GM19463 (cell line): ENCODE results near the gene EBLN2.

Source experiments
- ATAC-seq: cut with Tn5 transposase; IDR thresholded peaks from one replicate; pipeline ENCODE4 v1.9.1; 2021; ENCODE audit warnings: mild to moderate bottlenecking, moderate library complexity; ENCODE audit not compliant: unreplicated experiment

The EBLN2 gene

DNA sequence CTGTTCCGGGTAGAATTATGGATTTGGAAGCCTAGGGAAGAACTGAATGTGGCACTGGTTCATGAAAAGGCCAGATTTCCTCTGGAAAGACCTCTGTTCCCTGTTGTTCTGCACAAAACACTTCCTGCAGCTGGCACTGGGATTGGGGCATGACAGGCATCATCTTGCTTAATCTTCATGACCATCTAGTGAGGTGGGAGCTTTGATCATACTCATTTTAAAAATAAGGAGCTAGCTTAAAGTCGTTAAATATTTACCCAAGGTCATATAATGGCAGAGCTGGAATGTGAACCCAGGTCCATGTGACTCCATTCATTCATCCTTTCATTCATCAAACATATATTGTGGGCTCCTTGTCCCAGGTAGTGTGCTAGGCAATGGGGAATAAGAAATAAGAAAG is 40.4 kb downstream of the EBLN2 start:
- ATAC-seq = no peak

DNA sequence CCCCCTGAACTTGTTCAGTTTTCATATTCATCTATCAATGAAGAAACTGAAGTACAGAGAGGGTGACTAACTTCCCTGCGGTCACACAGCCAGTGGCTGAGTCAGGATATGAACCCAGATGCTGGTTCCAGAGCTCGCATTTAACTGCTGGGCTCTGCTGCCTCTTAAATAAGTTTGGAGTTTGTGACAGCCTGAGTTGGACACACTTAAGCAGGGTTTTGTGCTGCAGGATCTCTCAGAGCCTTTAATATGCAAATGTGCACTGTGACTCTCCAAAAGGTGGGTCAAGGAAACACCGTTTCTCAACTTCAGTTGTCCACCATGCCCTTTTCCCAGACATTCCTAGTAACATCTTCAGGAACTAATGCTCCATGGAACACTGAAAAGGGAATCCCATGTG is 45.8 kb downstream of the EBLN2 start:
- no peak for ATAC-seq

DNA sequence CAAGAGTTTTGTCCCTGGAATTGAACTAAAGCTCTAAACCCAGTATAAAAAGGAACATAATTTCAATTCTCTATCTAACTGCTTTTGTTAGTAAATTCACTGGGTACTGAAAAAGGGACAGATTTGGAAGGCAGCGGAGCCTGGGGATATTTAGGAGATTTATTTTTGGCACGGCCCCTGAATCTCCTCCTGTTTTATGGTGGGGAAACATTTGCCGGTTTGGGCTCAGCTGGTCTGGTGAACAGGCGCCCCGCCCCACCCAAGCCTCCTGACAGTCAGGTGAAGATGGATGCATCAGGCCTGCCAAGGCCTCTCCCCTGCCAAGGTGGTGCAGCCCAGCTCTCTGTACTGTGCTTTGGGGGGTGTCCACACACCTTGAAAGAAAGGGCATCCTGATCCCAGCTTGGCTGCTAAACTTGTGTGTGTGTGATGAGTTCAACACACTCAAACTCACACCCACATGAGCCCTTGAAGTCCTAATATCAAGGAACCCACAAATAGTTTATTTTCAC is 46.3 kb downstream of the EBLN2 start:
- no peak for ATAC-seq

DNA sequence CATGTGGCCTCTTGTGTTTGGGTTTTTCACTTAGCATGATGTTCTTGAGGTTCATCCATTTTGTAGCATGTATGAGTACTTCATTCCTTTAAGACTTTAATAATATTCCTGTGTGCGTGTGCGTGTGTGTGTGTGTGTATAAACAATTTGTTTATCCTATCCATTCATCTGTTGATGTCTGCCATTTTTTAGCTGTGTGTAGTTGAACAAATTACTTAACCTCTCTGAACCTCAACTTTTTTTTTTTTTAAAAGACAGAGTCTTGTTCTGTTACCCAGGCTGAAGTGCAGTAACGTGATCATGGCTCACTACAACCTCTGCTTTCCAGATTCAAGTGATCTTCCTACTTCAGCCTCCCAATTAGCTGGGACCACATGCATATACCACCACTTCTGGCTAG is 47.3 kb downstream of the EBLN2 start:
- ATAC-seq = no peak

DNA sequence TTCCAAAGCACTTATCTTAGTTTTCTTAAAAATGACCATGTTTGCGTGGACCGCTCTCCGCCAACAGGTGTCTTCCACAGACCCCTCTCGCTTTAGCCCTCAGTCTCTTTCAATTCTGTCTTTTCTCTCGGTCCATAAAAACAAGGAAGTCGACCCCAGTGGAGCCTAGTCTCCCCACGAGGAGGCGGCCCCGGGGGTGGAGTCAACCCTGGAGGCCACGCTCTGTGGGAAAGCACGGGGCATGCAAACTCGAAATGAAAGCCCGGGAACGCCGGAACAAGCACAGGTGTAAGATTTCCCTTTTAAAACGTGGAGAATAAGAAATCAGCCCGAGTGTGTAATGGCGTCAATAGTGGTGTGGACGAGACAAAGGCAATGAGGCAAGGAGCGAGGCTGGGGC is 49.1 kb downstream of the EBLN2 start:
- ATAC-seq = no peak
